SJCRH30 (cell line): ENCODE data around the gene TSHZ2. TPM values are rescaled to one million over a fixed set of nuclear protein-coding genes. Genes with fewer than 3 reads are reported as not detected.

Experiments
- DNase-seq, 2 experiments: peaks; one replicate each; pipeline ENCODE4 v3.0.0-alpha.2; 2015 to 2020
- H3K27ac ChIP-seq: fragments of 250-450 bp; sonication (Bioruptor Pico); 2 replicates; pipeline ENCODE4 v1.5.1; 2020; ENCODE audit warnings: mild to moderate bottlenecking, moderate library complexity
- H3K27me3 ChIP-seq: fragments of 250-450 bp; sonication (Bioruptor Pico); 2 replicates; pipeline ENCODE4 v1.5.1; 2020; ENCODE audit warnings: mild to moderate bottlenecking, moderate library complexity
- H3K36me3 ChIP-seq: fragments of 250-450 bp; sonication (Bioruptor Pico); 2 replicates; pipeline ENCODE4 v1.5.1; 2020; ENCODE audit warnings: mild to moderate bottlenecking, moderate library complexity
- H3K4me1 ChIP-seq: fragments of 250-450 bp; sonication (Bioruptor Pico); 2 replicates; pipeline ENCODE4 v1.5.1; 2020; ENCODE audit warnings: mild to moderate bottlenecking, moderate library complexity
- H3K4me3 ChIP-seq: fragments of 250-450 bp; sonication (Bioruptor Pico); 2 replicates; pipeline ENCODE4 v1.5.1; 2020; ENCODE audit warnings: mild to moderate bottlenecking, moderate library complexity
- H3K9me3 ChIP-seq: fragments of 250-450 bp; sonication (Bioruptor Pico); replicated peaks from 2 replicates; pipeline ENCODE4 v1.5.1; 2020; ENCODE audit warnings: mild to moderate bottlenecking, moderate library complexity
- total RNA-seq: library from RNA; depleted of rRNA; stranded (reverse); fragments of >200 nt; shearing (Covaris generic); gene quantifications from 2 replicates; pipeline ENCODE4 v1.2.3, GENCODE V29; 2014

Gene TSHZ2
- total RNA-seq, 1 experiment from 2014 or later = not detected

DNA sequence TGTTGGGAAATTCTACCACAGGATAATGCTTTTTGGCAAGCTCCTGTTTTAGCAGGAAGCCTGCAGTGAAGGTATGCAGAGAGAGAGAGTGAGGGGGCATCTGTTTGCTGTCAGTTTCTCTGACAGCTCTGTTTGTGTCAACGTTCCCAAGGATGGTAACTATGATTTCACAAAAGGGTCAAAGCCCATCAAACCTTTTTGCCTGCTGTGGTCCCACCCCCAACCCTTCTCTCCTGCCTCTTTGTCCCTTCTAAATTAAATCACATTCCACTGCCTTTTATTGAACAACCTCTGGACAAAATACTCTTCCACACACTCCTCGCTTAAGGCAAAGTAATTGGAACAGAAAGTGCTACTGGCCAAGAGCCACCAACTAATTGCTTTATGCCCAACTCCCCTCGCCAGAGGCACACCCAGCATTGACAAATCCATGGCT is 128.3 kb downstream of the TSHZ2 start:
- Histone ChIP-seq H3K36me3 (no peaks in the 10 kb centered on the region), H3K4me1 (no peaks in the 10 kb centered on the region), H3K27me3 (peaks cover 6% of the 10 kb centered on the region), H3K4me3 (no peak overlapping the region), H3K27ac (no peak overlapping the region), H3K9me3 (no peaks in the 10 kb centered on the region)
- no peak for DNase-seq

GRCh38 chr20:53101992-53102760 is 130.0 kb downstream of the TSHZ2 start:
- Histone ChIP-seq H3K27ac (no peak overlapping the region), H3K4me1 (no peaks in the 10 kb centered on the region), H3K27me3 (peaks cover 6% of the 10 kb centered on the region), H3K36me3 (no peaks in the 10 kb centered on the region), H3K9me3 (no peaks in the 10 kb centered on the region), H3K4me3 (no peak overlapping the region)
- no peak for DNase-seq

DNA sequence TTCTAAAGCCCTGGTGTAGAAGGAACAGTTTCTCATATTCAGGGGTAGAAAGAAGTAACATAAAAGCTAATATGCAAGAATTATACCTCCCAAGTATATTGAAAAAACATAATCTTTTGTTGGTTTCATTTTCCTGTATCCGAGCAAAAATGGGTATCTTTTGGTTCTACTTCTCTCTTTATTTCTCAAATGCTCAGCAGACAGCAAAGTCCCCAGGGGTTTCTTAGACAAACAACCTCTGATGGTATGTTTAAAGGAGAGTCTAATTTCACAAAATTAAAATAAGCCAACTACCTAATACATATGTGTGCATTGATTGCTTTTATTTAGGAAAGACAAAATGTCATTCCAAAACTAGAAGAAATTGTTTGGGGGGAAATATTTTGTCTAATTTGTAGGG is 131.0 kb downstream of the TSHZ2 start:
- no peaks in the 10 kb centered on the region for H3K4me1 ChIP-seq
- H3K4me3 ChIP-seq = no peak overlapping the region
- H3K27me3 ChIP-seq = peaks cover 6% of the 10 kb centered on the region
- no peaks in the 10 kb centered on the region for H3K36me3 ChIP-seq
- no peak overlapping the region for H3K27ac ChIP-seq
- no peak for DNase-seq
- no peaks in the 10 kb centered on the region for H3K9me3 ChIP-seq

DNA sequence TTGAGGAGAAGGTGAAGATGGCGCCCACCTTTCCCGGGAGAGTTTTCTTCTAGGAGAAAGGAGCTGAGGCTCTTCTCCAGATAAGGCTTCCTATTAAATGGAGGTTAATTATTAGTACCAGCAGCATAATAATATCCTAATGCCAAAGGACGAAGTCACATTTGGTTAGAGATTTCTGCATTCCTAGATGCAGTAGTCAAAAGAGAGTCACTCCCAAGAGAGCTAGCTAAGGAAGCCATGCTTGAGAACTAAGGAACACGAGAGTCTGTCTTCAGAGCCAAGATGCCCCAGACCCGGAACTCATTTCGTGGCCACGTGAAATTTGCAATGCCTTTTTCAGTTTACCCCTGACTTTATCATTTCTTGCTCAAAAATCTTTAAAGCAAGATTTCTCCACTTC is 132.7 kb downstream of the TSHZ2 start:
- DNase-seq = no peak
- Histone ChIP-seq H3K4me1 (no peaks in the 10 kb centered on the region), H3K27ac (no peak overlapping the region), H3K9me3 (no peaks in the 10 kb centered on the region), H3K4me3 (no peak overlapping the region), H3K36me3 (no peaks in the 10 kb centered on the region), H3K27me3 (peaks cover 11% of the 10 kb centered on the region)

GRCh38 chr20:53116733-53117132 is 144.6 kb downstream of the TSHZ2 start:
- Histone ChIP-seq H3K4me1 (no peaks in the 10 kb centered on the region), H3K36me3 (no peaks in the 10 kb centered on the region), H3K27me3 (peaks cover 8% of the 10 kb centered on the region; the same call in 1 of the 2 replicates), H3K9me3 (no peaks in the 10 kb centered on the region), H3K27ac (no peak overlapping the region), H3K4me3 (no peak overlapping the region)
- no peak for DNase-seq

DNA sequence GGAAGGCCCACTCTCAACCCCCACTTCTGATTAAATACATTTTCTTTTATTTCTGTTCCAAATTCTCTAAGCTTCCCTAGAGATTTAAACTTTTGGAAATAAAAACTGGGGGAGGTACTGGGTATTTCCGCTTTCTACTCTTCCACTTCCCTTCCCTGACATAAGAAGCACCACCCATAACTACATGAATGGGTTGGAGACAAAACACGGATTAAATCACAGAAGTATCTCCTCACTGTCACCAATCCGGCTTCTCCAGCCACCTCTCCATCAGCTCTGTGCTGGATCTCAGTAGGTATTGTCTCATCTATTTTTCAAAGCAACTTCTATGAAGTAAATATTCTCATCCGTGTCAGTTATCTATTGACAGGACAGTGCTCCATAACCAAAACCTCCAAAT is 150.7 kb downstream of the TSHZ2 start:
- Histone ChIP-seq H3K4me1 (no peaks in the 10 kb centered on the region), H3K9me3 (no peaks in the 10 kb centered on the region)

DNA sequence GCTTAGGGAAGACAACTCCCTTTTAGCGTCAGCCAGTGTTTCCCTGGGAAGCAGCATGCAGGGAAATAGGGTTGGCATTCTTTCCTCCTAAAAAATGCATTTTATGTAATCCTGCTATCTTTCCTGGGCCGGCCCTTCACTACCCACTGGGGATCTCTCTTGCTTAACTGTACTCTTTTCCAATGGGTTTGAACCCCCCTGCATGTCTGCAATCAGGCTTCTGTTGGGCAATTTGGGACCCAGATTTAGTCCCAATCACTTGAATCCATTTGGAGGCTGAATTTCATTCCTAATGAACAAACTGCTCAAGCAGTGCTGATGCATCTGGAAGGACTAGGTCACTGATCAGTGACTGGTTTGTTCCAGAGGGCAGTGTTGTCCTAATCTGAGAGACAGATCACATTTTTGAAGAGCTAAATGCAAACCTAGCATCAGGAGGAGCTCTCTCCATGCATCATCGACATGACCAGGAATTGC is 152.0 kb downstream of the TSHZ2 start:
- no peak for DNase-seq
- Histone ChIP-seq H3K9me3 (no peaks in the 10 kb centered on the region), H3K4me3 (no peak overlapping the region), H3K4me1 (no peaks in the 10 kb centered on the region), H3K27ac (no peak overlapping the region), H3K27me3 (peaks cover 8% of the 10 kb centered on the region), H3K36me3 (no peaks in the 10 kb centered on the region)

More for the DNA sequence above, 150.7 kb downstream of the TSHZ2 start:
- peaks cover 8% of the 10 kb centered on the region for H3K27me3 ChIP-seq
- no peaks in the 10 kb centered on the region for H3K36me3 ChIP-seq
- H3K27ac ChIP-seq = no peak overlapping the region
- DNase-seq = no peak
- H3K4me3 ChIP-seq = no peak overlapping the region

- peaks cover 15% of the 10 kb centered on the region for H3K27me3 ChIP-seq
- H3K4me3 ChIP-seq = no peak overlapping the region
- no peak for DNase-seq
- no peaks in the 10 kb centered on the region for H3K4me1 ChIP-seq
- H3K36me3 ChIP-seq = no peaks in the 10 kb centered on the region
- H3K9me3 ChIP-seq = no peaks in the 10 kb centered on the region
- H3K27ac ChIP-seq = no peak overlapping the region
These were observed 152.6 kb downstream of the TSHZ2 start for GRCh38 chr20:53124803-53125202.

GRCh38 chr20:53126185-53126584 is 154.0 kb downstream of the TSHZ2 start:
- H3K4me3 ChIP-seq = no peak overlapping the region
- H3K36me3 ChIP-seq = no peaks in the 10 kb centered on the region
- H3K9me3 ChIP-seq = no peaks in the 10 kb centered on the region
- DNase-seq = peak in 1 of 2 experiments; percentile 35
- H3K27ac ChIP-seq = no peak overlapping the region
- H3K27me3 ChIP-seq = peaks cover 8% of the 10 kb centered on the region
- H3K4me1 ChIP-seq = no peaks in the 10 kb centered on the region

DNA sequence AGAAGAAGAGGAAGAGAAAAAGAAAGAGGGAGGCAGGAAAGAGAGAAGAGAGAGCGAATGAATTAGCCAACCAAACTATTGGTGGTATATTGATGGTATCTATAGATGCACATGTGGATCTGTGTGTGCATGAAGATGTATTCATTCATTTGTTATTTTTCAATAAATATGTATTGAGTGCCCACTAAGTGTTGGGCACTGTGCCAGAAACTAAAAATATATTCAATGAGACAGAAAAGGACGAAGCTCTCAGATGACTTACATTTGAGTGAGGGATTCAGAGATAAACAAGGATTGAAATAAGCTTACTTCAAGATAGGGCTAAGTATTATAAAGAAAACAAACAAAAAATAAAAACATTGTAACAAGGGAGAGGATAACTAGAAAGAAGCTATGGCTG is 154.9 kb downstream of the TSHZ2 start:
- Histone ChIP-seq H3K27ac (no peak overlapping the region), H3K27me3 (peaks cover 8% of the 10 kb centered on the region), H3K36me3 (no peaks in the 10 kb centered on the region), H3K9me3 (no peaks in the 10 kb centered on the region), H3K4me1 (no peaks in the 10 kb centered on the region), H3K4me3 (no peak overlapping the region)
- DNase-seq = no peak

GRCh38 chr20:53128004-53128403 is 155.8 kb downstream of the TSHZ2 start:
- Histone ChIP-seq H3K27ac (no peak overlapping the region), H3K4me1 (no peaks in the 10 kb centered on the region), H3K36me3 (no peaks in the 10 kb centered on the region), H3K9me3 (no peaks in the 10 kb centered on the region), H3K27me3 (peaks cover 8% of the 10 kb centered on the region), H3K4me3 (no peak overlapping the region)
- no peak for DNase-seq

- peaks cover 8% of the 10 kb centered on the region; the same call in 1 of the 2 replicates for H3K27me3 ChIP-seq
These were observed 157.4 kb downstream of the TSHZ2 start for GRCh38 chr20:53129563-53129962.

DNA sequence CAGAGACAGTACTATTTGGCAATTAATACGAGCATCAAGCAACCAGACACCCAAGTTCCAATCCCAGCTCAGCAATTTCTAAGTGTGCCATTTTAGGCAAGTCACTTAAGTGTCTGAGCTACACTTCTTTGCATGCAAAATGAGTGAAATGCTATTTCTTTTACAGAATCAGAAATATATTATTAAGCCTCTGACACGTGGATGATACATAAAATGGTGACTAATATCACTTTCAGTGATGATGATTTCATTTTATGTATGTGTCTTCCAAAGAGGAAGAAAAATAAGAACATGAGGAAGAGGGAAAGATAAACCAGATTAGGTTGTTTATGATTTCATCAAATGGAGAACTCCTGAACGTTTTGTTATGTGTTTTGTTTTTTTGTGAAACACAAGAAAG is 158.6 kb downstream of the TSHZ2 start:
- H3K4me3 ChIP-seq = no peak overlapping the region
- DNase-seq = no peak
- H3K9me3 ChIP-seq = no peaks in the 10 kb centered on the region
- peaks cover 8% of the 10 kb centered on the region; the same call in 1 of the 2 replicates for H3K27me3 ChIP-seq
- H3K36me3 ChIP-seq = no peaks in the 10 kb centered on the region
- no peak overlapping the region for H3K27ac ChIP-seq
- H3K4me1 ChIP-seq = no peaks in the 10 kb centered on the region

More at GRCh38 chr20:53129563-53129962, 157.4 kb downstream of the TSHZ2 start:
- Histone ChIP-seq H3K4me1 (no peaks in the 10 kb centered on the region), H3K9me3 (no peaks in the 10 kb centered on the region), H3K36me3 (no peaks in the 10 kb centered on the region), H3K4me3 (no peak overlapping the region), H3K27ac (no peak overlapping the region)
- no peak for DNase-seq

GRCh38 chr20:53133125-53133524 is 161.0 kb downstream of the TSHZ2 start:
- no peak for DNase-seq
- Histone ChIP-seq H3K4me1 (no peaks in the 10 kb centered on the region), H3K27me3 (peaks cover 11% of the 10 kb centered on the region; the same call in 1 of the 2 replicates), H3K36me3 (no peaks in the 10 kb centered on the region), H3K9me3 (no peaks in the 10 kb centered on the region), H3K4me3 (no peak overlapping the region), H3K27ac (no peak overlapping the region)

- no peaks in the 10 kb centered on the region for H3K4me1 ChIP-seq
- no peak overlapping the region for H3K4me3 ChIP-seq
- H3K36me3 ChIP-seq = no peaks in the 10 kb centered on the region
- DNase-seq = no peak
- H3K9me3 ChIP-seq = no peaks in the 10 kb centered on the region
- H3K27ac ChIP-seq = no peak overlapping the region
- H3K27me3 ChIP-seq = peaks cover 11% of the 10 kb centered on the region; the same call in 1 of the 2 replicates
These were observed 161.5 kb downstream of the TSHZ2 start for GRCh38 chr20:53133628-53134027.

- Histone ChIP-seq H3K9me3 (no peaks in the 10 kb centered on the region), H3K4me3 (no peak overlapping the region), H3K36me3 (no peaks in the 10 kb centered on the region), H3K4me1 (no peaks in the 10 kb centered on the region), H3K27me3 (peaks cover 6% of the 10 kb centered on the region; the same call in 1 of the 2 replicates), H3K27ac (no peak overlapping the region)
- DNase-seq = no peak
These were observed 164.3 kb downstream of the TSHZ2 start for GRCh38 chr20:53136473-53136872.
